HG03442 (cell line): ENCODE data around the gene HRNR.
"Not testable (repeated sequence)": the region's sequence is repeated elsewhere in the genome, so short reads cannot be mapped to it uniquely, and the experiment has no call there.

Experiments
- ATAC-seq: cut with Tn5 transposase; IDR thresholded peaks from one replicate; pipeline ENCODE4 v1.9.1; 2021; ENCODE audit warnings: mild to moderate bottlenecking, moderate library complexity; ENCODE audit not compliant: unreplicated experiment

HRNR gene

GRCh38 chr1:152224093-152224492 is at the start of gene HRNR:
HRNR (minus strand) TSS chr1:152224193; CDS start chr1:152223253, 940 bp downstream.
- ATAC-seq: no peak

- not testable (repeated sequence) for ATAC-seq
Observed at GRCh38 chr1:152256394-152256793, 32.4 kb upstream of the HRNR start.

GRCh38 chr1:152252157-152252556 is 28.2 kb upstream of the HRNR start:
- no peak for ATAC-seq

- ATAC-seq: no peak
Observed at GRCh38 chr1:152251391-152251790, 27.4 kb upstream of the HRNR start.

- ATAC-seq: no peak
Observed at GRCh38 chr1:152247316-152247715, 23.3 kb upstream of the HRNR start.

GRCh38 chr1:152244576-152245273 is 20.7 kb upstream of the HRNR start:
- no peak for ATAC-seq

DNA sequence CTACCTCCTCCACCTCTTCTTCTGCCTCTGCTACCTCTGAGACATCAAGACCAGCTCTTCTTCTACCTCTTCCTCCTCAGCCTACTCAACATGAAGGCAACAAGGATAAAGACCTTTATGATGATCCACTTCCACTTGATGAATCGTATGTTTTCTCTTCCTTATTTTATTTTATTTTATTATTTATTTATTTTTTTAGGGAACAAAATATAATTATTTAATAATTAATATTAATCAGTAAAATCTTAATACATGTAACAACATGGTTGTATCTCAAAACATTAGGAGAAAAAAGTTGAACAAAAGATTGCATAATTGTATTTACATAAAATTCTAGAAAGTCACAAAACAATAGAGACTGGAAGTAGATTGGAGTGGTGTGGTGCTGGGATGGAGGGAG is 13.1 kb upstream of the HRNR start:
- no peak for ATAC-seq

- ATAC-seq: no peak
Observed at GRCh38 chr1:152228831-152229230, 4.8 kb upstream of the HRNR start.

DNA sequence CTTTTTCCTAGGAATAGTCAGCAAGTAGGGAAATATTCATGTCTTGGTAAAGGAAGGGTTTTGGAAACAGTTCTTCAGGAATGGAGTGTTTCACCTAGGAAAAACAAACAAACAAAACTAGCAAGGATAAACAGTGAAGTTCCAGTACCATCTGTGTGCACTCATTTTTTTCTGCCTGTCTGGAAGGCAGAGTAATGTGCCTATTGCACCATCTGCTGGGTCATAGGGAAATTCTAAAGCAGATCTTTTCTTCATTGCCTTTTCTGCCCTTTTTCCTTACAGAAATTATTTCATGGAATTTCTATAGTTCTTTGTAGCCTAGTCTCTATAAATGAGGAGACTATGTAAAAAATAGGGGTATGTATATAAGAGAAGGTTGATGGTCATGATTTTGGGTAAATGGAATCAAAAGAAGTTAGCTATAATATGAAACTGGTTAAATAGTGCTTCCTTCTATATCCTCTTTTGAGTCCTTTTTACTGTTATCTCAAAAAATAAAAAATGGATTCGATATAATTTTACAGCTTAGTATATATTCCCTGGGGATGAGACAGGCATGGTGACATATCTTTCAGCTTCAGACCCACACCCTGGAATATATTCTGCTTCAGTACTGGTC is 3.4 kb upstream of the HRNR start:
- ATAC-seq: no peak

GRCh38 chr1:152225678-152226077 is 1.7 kb upstream of the HRNR start:
- ATAC-seq: no peak

DNA sequence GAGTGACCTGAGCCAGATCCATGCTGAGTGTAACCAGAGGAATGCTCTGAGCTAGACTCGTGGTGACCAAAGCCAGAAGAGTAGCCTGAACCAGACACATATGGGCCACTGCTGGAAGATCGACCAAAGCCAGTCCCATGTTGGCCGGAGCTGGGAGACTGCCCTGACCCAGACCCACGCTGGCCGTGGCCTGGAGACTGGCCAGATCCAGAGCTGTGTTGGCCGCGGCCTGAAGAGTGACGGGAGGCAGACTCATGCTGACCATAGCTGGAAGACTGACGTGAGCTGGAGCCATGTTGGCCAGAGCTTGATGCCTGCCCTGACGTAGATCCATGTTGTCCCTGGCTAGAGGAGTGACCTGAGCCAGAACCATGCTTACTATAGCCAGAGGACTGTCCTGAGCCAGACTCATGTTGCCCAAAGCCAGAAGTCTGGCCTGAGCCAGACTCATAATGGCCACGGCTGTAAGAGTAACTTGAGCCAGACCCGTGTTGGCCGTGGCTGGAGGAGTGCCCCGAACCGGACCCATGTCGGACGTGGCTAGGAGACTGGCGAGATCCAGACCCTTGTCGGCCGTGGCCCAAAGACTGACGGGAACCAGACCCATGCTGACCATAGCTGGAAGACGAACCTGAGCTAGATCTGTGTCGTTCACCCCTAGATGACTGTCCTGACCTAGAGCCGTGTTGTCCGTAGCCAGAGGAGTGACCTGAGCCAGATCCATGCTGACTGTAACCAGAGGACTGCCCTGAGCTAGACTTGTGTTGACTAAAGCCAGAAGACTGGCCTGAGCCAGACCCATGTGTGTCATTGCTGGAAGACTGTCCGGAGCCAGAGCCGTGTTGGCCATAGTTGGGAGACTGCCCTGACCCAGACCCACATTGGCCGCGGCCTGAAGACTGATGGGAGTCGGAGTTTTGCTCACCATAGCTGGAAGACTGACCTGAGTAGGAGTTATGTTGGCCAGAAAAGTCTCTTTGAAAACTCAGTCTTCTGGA is 3.5 kb downstream of the HRNR start:
- no peak for ATAC-seq

- ATAC-seq: not testable (repeated sequence)
Observed at GRCh38 chr1:152219438-152219837, 4.6 kb downstream of the HRNR start.

DNA sequence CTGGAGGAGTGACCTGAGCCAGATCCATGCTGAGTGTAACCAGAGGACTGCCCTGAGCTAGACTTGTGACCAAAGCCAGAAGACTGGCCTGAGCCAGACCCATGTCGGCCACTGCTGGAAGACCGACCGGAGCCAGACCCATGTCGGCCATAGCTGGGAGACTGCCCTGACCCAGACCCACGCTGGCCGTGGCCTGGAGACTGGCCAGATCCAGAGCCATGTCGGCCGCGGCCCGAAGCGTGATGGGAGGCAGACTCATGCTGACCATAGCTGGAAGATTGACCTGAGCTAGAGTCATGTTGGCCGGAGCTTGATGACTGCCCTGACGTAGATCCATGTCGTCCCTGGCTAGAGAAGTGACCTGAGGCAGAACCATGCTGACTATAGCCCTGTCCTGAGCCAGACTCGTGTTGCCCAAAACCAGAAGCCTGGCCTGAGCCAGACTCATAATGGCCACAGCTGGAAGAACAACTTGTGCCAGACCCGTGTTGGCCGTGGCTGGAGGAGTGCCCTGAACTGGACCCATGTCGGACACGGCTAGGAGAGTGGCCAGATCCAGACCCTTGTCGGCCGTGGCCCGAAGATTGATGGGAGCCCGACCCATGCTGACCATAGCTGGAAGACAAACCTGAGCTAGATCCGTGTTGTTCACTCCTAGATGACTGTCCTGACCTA is 5.1 kb downstream of the HRNR start:
- ATAC-seq: no peak

DNA sequence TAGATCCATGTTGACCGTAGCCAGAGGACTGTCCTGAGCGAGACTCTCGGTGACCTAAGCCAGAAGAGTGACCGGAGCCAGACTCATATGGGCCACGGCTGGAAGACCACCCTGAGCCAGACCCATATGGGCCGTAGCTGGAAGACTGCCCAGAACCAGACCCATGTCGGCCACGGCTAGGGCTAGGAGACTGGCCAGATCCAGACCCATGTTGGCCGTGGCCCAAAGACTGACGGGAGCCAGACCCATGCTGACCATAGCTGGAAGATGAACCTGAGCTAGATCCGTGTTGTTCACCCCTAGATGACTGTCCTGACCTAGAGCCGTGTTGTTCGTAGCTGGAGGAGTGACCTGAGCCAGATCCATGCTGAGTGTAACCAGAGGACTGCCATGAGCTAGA is 8.4 kb downstream of the HRNR start:
- ATAC-seq: not testable (repeated sequence)

GRCh38 chr1:152214911-152215310 is 9.1 kb downstream of the HRNR start:
- ATAC-seq: not testable (repeated sequence)

GRCh38 chr1:152198982-152199381 is 25.0 kb downstream of the HRNR start:
- no peak for ATAC-seq

GRCh38 chr1:152197361-152197941 is 26.5 kb downstream of the HRNR start:
- no peak for ATAC-seq

DNA sequence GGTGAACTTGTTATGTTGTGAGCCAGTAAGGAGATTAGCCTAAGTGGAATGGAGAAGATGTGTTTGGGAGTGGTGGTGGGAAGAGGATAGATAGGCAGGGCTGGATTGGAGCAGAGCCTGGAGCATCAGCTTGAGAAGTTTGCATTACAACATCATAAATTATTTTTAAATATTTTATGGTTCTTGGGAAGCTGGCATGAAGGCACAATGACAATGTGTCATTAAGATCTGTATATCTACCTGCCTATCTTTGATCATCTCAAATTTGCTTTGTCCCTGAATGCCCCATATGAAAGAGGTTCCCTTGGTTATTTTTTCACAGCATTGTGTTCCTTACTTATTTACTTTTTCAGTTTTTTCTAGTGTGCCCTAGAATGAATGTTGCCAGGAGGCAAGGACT is 32.3 kb downstream of the HRNR start:
- no peak for ATAC-seq

DNA sequence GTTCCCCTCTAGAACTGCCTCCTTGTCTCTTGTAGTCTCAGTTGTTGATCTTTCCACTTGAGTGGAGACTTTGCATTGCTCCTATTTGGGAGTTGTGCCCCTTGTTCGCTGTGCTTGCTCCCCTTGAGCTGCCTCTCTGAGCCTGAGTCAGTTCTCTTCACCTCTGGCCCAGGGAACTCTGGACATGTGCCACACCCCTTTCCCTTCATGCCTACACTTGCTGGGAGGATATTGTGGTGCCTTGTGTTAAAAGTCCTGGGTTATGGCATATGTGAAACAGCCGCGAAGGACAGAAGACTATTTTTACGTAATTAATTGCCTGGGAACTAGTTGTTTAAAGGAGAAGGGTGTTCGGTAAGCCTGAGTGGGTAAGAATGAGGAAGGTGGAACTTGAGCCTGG is 32.7 kb downstream of the HRNR start:
- no peak for ATAC-seq

- ATAC-seq: no peak
Observed at GRCh38 chr1:152190589-152190988, 33.4 kb downstream of the HRNR start.
